Liver (tissue), 9 donors: ENCODE data around the gene MMP21. TPM values are rescaled to one million over a fixed set of nuclear protein-coding genes. Genes with fewer than 3 reads are reported as not detected.

Experiments used
- DNase-seq: peaks from one replicate; pipeline ENCODE4 v3.0.0-alpha.2; 2017; ENCODE audit warnings: low spot score
- H3K27ac ChIP-seq, 2 donors: one replicate each; pipeline ENCODE4 v1.7.0; 2013; ENCODE audit warnings: inconsistent platforms in 2 of 2, low read length in 2 of 2, control low read depth in 1 of 2, low read depth in 1 of 2, mild to moderate bottlenecking in 1 of 2
- H3K27me3 ChIP-seq, 4 donors: one replicate each; pipeline versions ENCODE4 v1.6.1 to v1.7.0; 2013; ENCODE audit warnings: low read length in 3 of 4, inconsistent platforms in 1 of 4, mild to moderate bottlenecking in 1 of 4, moderate library complexity in 1 of 4; ENCODE audit not compliant: control insufficient read depth in 4 of 4, insufficient read depth in 4 of 4
- H3K36me3 ChIP-seq, 4 donors: one replicate each; pipeline versions ENCODE4 v1.6.1 to v1.7.0; 2013; ENCODE audit warnings: low read length in 3 of 4, mild to moderate bottlenecking in 3 of 4, low read depth in 1 of 4, moderate library complexity in 1 of 4; ENCODE audit not compliant: control insufficient read depth in 4 of 4, insufficient read depth in 3 of 4
- H3K4me1 ChIP-seq, 4 donors: one replicate each; pipeline versions ENCODE4 v1.6.1 to v1.7.0; 2013; ENCODE audit warnings: low read length in 3 of 4, mild to moderate bottlenecking in 3 of 4, moderate library complexity in 1 of 4; ENCODE audit not compliant: control insufficient read depth in 4 of 4, insufficient read depth in 4 of 4
- H3K4me3 ChIP-seq, 3 donors: one replicate each; pipeline versions ENCODE4 v1.6.1 to v1.7.0; 2013; ENCODE audit warnings: low read length in 3 of 3, control low read depth in 1 of 3, low read depth in 1 of 3, mild to moderate bottlenecking in 1 of 3
- H3K9ac ChIP-seq, 2 donors: one replicate each; pipeline ENCODE4 v1.7.0; 2013; ENCODE audit warnings: low read length in 2 of 2, mild to moderate bottlenecking in 2 of 2, moderate library complexity in 2 of 2, control low read depth in 1 of 2, low read depth in 1 of 2
- H3K9me3 ChIP-seq, 4 donors: one replicate each; pipeline versions ENCODE4 v1.6.1 to v1.7.0; 2013; ENCODE audit warnings: low read length in 3 of 4; ENCODE audit not compliant: control insufficient read depth in 4 of 4
- ATF3 ChIP-seq: IDR thresholded peaks from 2 replicates; pipeline ENCODE4 v1.6.1; 2016; ENCODE audit warnings: antibody characterized with exemption
- CTCF ChIP-seq: fragments of 150-350 bp; IDR thresholded peaks from 2 replicates; pipeline ENCODE4 v1.5.1; 2017; ENCODE audit warnings: improper control_type of control experiment, low read depth, low read length; ENCODE audit not compliant: missing input control
- EGR1 ChIP-seq, 2 donors: IDR thresholded peaks; 2 replicates each; pipeline ENCODE4 v1.6.1; 2016 to 2018; ENCODE audit warnings: antibody characterized with exemption in 2 of 2, low read depth in 2 of 2
- FOXA1 ChIP-seq: IDR thresholded peaks from 2 replicates; pipeline ENCODE4 v1.6.1; 2016; ENCODE audit warnings: antibody characterized with exemption
- FOXA2 ChIP-seq: IDR thresholded peaks from 2 replicates; pipeline ENCODE4 v1.6.1; 2016; ENCODE audit warnings: antibody characterized with exemption
- GABPA ChIP-seq, 2 donors: IDR thresholded peaks in 1 of 2; conservative IDR thresholded peaks in 1 of 2; 2 replicates each; pipeline ENCODE4 v1.6.1; 2016; ENCODE audit warnings: antibody characterized with exemption in 2 of 2, mild to moderate bottlenecking in 1 of 2, moderate library complexity in 1 of 2
- HNF4A ChIP-seq, 2 donors: conservative IDR thresholded peaks; 2 replicates each; pipeline ENCODE4 v1.6.1; 2016; ENCODE audit warnings: antibody characterized with exemption in 2 of 2, mild to moderate bottlenecking in 2 of 2
- HNF4G ChIP-seq: IDR thresholded peaks from 2 replicates; pipeline ENCODE4 v1.6.1; 2016; ENCODE audit warnings: antibody characterized with exemption
- JUND ChIP-seq, 2 donors: IDR thresholded peaks; 2 replicates each; pipeline ENCODE4 v1.6.1; 2016; ENCODE audit warnings: antibody characterized with exemption in 2 of 2
- MAX ChIP-seq: IDR thresholded peaks from 2 replicates; pipeline ENCODE4 v1.6.1; 2016; ENCODE audit warnings: antibody characterized with exemption
- NR2F2 ChIP-seq: IDR thresholded peaks from 2 replicates; pipeline ENCODE4 v1.6.1; 2016; ENCODE audit warnings: antibody characterized with exemption
- RAD21 ChIP-seq, 2 donors: IDR thresholded peaks; 2 replicates each; pipeline ENCODE4 v1.6.1; 2016; ENCODE audit warnings: antibody characterized with exemption in 2 of 2, mild to moderate bottlenecking in 2 of 2
- REST ChIP-seq: IDR thresholded peaks from 2 replicates; pipeline ENCODE4 v1.6.1; 2016; ENCODE audit warnings: antibody characterized with exemption, mild to moderate bottlenecking
- RXRA ChIP-seq, 2 donors: IDR thresholded peaks; 2 replicates each; pipeline ENCODE4 v1.6.1; 2017 to 2018; ENCODE audit warnings: antibody characterized with exemption in 2 of 2, mild to moderate bottlenecking in 1 of 2
- SP1 ChIP-seq: IDR thresholded peaks from 2 replicates; pipeline ENCODE4 v1.6.1; 2018; ENCODE audit warnings: antibody characterized with exemption, mild to moderate bottlenecking
- TAF1 ChIP-seq: conservative IDR thresholded peaks from 2 replicates; pipeline ENCODE4 v1.6.1; 2016; ENCODE audit warnings: antibody characterized with exemption, mild to moderate bottlenecking
- YY1 ChIP-seq: IDR thresholded peaks from 2 replicates; pipeline ENCODE4 v1.6.1; 2016; ENCODE audit warnings: antibody characterized with exemption, mild to moderate bottlenecking
- WGBS: extraction: QIAGEN DNeasy Blood & Tissue Kit; methylation state at CpG from one replicate; pipeline ENCODE4 v1.1.7; 2013; 5-methylcytosine and 5-hydroxymethylcytosine counted together
- polyA plus RNA-seq, 2 donors: library from polyadenylated mRNA; stranded (reverse) in 1 of 2; unstranded in 1 of 2; fragments of 200-250 nt in 1 of 2; fragments of >200 nt in 1 of 2; fragmentation: Nextera tagmentation in 1 of 2; extraction: Ambion mirVana in 1 of 2; gene quantifications; one replicate each; pipeline versions ENCODE4 v1.2.1 to v1.2.3, GENCODE V29; 2013 to 2015
- total RNA-seq, 2 donors: library from RNA; depleted of rRNA; stranded (reverse); fragments of >200 nt; gene quantifications; one replicate each; pipeline ENCODE4 v1.2.3, GENCODE V29; 2014
- TF ChIP-seq, protein P1 (sequence below): IDR thresholded peaks from 2 replicates; pipeline ENCODE4 v1.6.1; 2016; ENCODE audit warnings: antibody characterized with exemption
- donor health status: healthy.
- donor health status: healthy.
- donor health status: healthy.
- donor health status: healthy.
- donor health status: healthy.

MMP21 gene
- total and polyA plus RNA-seq, 4 donors = 0.03 to 0.37 (median 0.17) TPM; not detected in 1

- Histone ChIP-seq H3K27ac (no peak overlapping the region), H3K4me3 (no peak overlapping the region), H3K4me1 (no peaks in the 10 kb centered on the region), H3K36me3 (peaks cover 3 to 86% (median 79%) of the 10 kb centered on the region in 4 donors), H3K27me3 (no peaks in the 10 kb centered on the region), H3K9me3 (no peaks in the 10 kb centered on the region), H3K9ac (no peak overlapping the region)
- WGBS = 94% methylated on average over 7 of the region's 7 CpGs
- TF ChIP-seq RXRA (IDR thresholded peaks at IDR 0.05) (no peak), MAX (no peak), FOXA1 (no peak), HNF4A (conservative IDR thresholded peaks at IDR 0.05) (no peak), YY1 (no peak), FOXA2 (no peak), GABPA (IDR thresholded peaks at IDR 0.05 in 1 of 2, conservative IDR thresholded peaks at IDR 0.05 in 1 of 2) (no peak), CTCF (no peak), TAF1 (no peak), RAD21 (IDR thresholded peaks at IDR 0.05) (no peak), SP1 (no peak), NR2F2 (no peak), EGR1 (IDR thresholded peaks at IDR 0.05; ENCODE audit: low read depth in 2 of 2) (no peak), JUND (IDR thresholded peaks at IDR 0.05) (no peak), ATF3 (no peak), REST (no peak), HNF4G (no peak)
- TF ChIP-seq, protein P1, sequence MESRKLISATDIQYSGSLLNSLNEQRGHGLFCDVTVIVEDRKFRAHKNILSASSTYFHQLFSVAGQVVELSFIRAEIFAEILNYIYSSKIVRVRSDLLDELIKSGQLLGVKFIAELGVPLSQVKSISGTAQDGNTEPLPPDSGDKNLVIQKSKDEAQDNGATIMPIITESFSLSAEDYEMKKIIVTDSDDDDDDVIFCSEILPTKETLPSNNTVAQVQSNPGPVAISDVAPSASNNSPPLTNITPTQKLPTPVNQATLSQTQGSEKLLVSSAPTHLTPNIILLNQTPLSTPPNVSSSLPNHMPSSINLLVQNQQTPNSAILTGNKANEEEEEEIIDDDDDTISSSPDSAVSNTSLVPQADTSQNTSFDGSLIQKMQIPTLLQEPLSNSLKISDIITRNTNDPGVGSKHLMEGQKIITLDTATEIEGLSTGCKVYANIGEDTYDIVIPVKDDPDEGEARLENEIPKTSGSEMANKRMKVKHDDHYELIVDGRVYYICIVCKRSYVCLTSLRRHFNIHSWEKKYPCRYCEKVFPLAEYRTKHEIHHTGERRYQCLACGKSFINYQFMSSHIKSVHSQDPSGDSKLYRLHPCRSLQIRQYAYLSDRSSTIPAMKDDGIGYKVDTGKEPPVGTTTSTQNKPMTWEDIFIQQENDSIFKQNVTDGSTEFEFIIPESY = no peak
- DNase-seq = no peak
These were observed 48.7 kb downstream of the MMP21 start for GRCh38 chr10:125726914-125727313.
